ENCODE results near the gene ORMDL3.

- TF ChIP-seq CTCF (IDR thresholded peaks at IDR 0.05): no peak
- TF ChIP-seq POLR2A (IDR thresholded peaks at IDR 0.05): no peak
These were observed 35.3 kb upstream of the ORMDL3 start, which contains the start of gene GSDMA for GRCh38 chr17:39962642-39963220.
